IMR-90 (cell line): ENCODE results near the gene COL15A1. TPM values are rescaled to one million over a fixed set of nuclear protein-coding genes. Genes with fewer than 3 reads are reported as not detected.

Experiments used
- ATAC-seq: fragments of 200-7000 bp; cut with Tn5 transposase; 2 replicates; pipeline ENCODE4 v1.9.1; 2020; ENCODE audit warnings: low read depth, mild to moderate bottlenecking, moderate library complexity
- BruUV-seq: library from RNA; stranded (reverse); fragments of 400-500 nt; replicated peaks from 2 replicates; lab custom pipeline; 2021; lab: Mats Ljungman, UMichigan
- CTCF ChIA-PET: fragments of 300-600 bp; formaldehyde crosslinking; extraction: SDS; loops from one replicate; lab custom pipeline; 2021; ENCODE audit warnings: antibody characterized with exemption; lab: Yijun Ruan, JAX
- POLR2A ChIA-PET: fragments of 300-600 bp; sonication (Branson Sonifier 250); formaldehyde crosslinking; loops from one replicate; lab custom pipeline; 2022; ENCODE audit warnings: antibody characterized with exemption; ENCODE audit not compliant: unreplicated experiment; lab: Charles Lee
- DNase-seq: peaks from one replicate; pipeline ENCODE4 v3.0.0; 2013
- H2AFZ ChIP-seq: replicated peaks from 2 replicates; pipeline ENCODE3; 2013; ENCODE audit warnings: low read length, mild to moderate bottlenecking; ENCODE audit not compliant: poor library complexity
- H2AK5ac ChIP-seq: 2 replicates; pipeline ENCODE4 v1.6.1; 2013; ENCODE audit warnings: low read depth, low read length, inconsistent platforms
- H2AK9ac ChIP-seq: replicated peaks from 2 replicates; pipeline ENCODE3; 2013; ENCODE audit warnings: mild to moderate bottlenecking, low read depth, low read length, moderate library complexity; ENCODE audit not compliant: poor library complexity
- H2BK120ac ChIP-seq: 2 replicates; pipeline ENCODE4 v1.6.1; 2013; ENCODE audit warnings: low read depth, low read length, inconsistent platforms
- H2BK15ac ChIP-seq: 3 replicates; pipeline ENCODE4 v1.6.1; 2013; ENCODE audit warnings: low read depth, low read length, inconsistent platforms
- H2BK20ac ChIP-seq: 2 replicates; pipeline ENCODE4 v1.6.1; 2013; ENCODE audit warnings: low read depth, mild to moderate bottlenecking, inconsistent platforms, low read length, moderate library complexity
- H2BK5ac ChIP-seq: 2 replicates; pipeline ENCODE4 v1.6.1; 2013; ENCODE audit warnings: mild to moderate bottlenecking, low read depth, low read length, inconsistent platforms; ENCODE audit not compliant: poor library complexity, severe bottlenecking
- H3K14ac ChIP-seq: replicated peaks from 2 replicates; pipeline ENCODE4 v1.6.1; 2013; ENCODE audit warnings: low read depth, low read length, inconsistent platforms
- H3K18ac ChIP-seq: 2 replicates; pipeline ENCODE4 v1.6.1; 2013; ENCODE audit warnings: low read depth, low read length, control low read depth
- H3K23ac ChIP-seq: 2 replicates; pipeline ENCODE4 v1.6.1; 2013; ENCODE audit warnings: low read depth, low read length, inconsistent platforms
- H3K27ac ChIP-seq: 2 replicates; pipeline ENCODE4 v1.5.1; 2013; ENCODE audit warnings: mild to moderate bottlenecking, control low read depth, low read length; ENCODE audit not compliant: insufficient read depth
- H3K27me3 ChIP-seq: 2 replicates; pipeline ENCODE4 v1.6.1; 2013; ENCODE audit warnings: low read length; ENCODE audit not compliant: control insufficient read depth, insufficient read depth
- H3K36me3 ChIP-seq: 2 replicates; pipeline ENCODE4 v1.6.1; 2013; ENCODE audit warnings: low read length, mixed read lengths; ENCODE audit not compliant: control insufficient read depth, insufficient read depth
- H3K4ac ChIP-seq: 2 replicates; pipeline ENCODE4 v1.6.1; 2013; ENCODE audit warnings: low read depth, low read length, inconsistent platforms
- H3K4me1 ChIP-seq: 2 replicates; pipeline ENCODE4 v1.6.1; 2013; ENCODE audit warnings: low read length, mixed read lengths; ENCODE audit not compliant: control insufficient read depth, insufficient read depth
- H3K4me2 ChIP-seq: 2 replicates; pipeline ENCODE4 v1.6.1; 2013; ENCODE audit warnings: low read depth, mild to moderate bottlenecking, control low read depth, low read length, moderate library complexity
- H3K4me3 ChIP-seq: 2 replicates; pipeline ENCODE4 v1.5.1; 2013; ENCODE audit warnings: low read depth, mild to moderate bottlenecking, control low read depth, low read length, moderate library complexity; ENCODE audit not compliant: insufficient read depth
- H3K56ac ChIP-seq: 2 replicates; pipeline ENCODE4 v1.6.1; 2013; ENCODE audit warnings: low read length, inconsistent platforms; ENCODE audit not compliant: insufficient read depth; ENCODE audit errors: extremely low read depth
- H3K79me1 ChIP-seq, 2 experiments: 2 replicates each; pipeline ENCODE4 v1.6.1; 2013; ENCODE audit warnings: low read length in 2 of 2, inconsistent platforms in 1 of 2, low read depth in 1 of 2
- H3K9ac ChIP-seq: 2 replicates; pipeline ENCODE4 v1.6.1; 2013; ENCODE audit warnings: low read depth, low read length, control low read depth
- H3K9me1 ChIP-seq: 2 replicates; pipeline ENCODE4 v1.6.1; 2013; ENCODE audit warnings: low read length, inconsistent platforms; ENCODE audit not compliant: insufficient read depth
- H3K9me3 ChIP-seq: 2 replicates; pipeline ENCODE4 v1.6.1; 2013; ENCODE audit warnings: low read length; ENCODE audit not compliant: control insufficient read depth, insufficient read depth
- H4K20me1 ChIP-seq: 2 replicates; pipeline ENCODE4 v1.6.1; 2013; ENCODE audit warnings: low read length, inconsistent platforms; ENCODE audit not compliant: insufficient read depth
- H4K5ac ChIP-seq: 2 replicates; pipeline ENCODE4 v1.6.1; 2013; ENCODE audit warnings: mild to moderate bottlenecking, low read depth, low read length, control low read depth
- H4K8ac ChIP-seq, 2 experiments: 2 replicates each; pipeline ENCODE4 v1.6.1; 2013; ENCODE audit warnings: low read depth in 2 of 2, low read length in 2 of 2, control low read depth in 1 of 2, inconsistent platforms in 1 of 2
- H4K91ac ChIP-seq: 2 replicates; pipeline ENCODE4 v1.6.1; 2013; ENCODE audit warnings: low read depth, low read length, inconsistent platforms; ENCODE audit not compliant: insufficient read depth
- BHLHE40 ChIP-seq: fragments of 150-350 bp; IDR thresholded peaks from 2 replicates; pipeline ENCODE4 v1.6.1; 2016; ENCODE audit warnings: mild to moderate bottlenecking, low read depth, low read length
- MXI1 ChIP-seq: IDR thresholded peaks from 2 replicates; pipeline ENCODE4 v1.6.1; 2012; ENCODE audit warnings: low read depth, mild to moderate bottlenecking, low read length, moderate library complexity, borderline replicate concordance
- WGBS, 2 experiments: methylation state at CpG; one replicate each; pipeline versions ENCODE4 v1.1.5 to v1.1.7; 2013; ENCODE audit warnings: missing lambda C conversion rate in 2 of 2; ENCODE audit not compliant: insufficient read length in 1 of 2; ENCODE audit errors: extremely low coverage in 2 of 2; 5-methylcytosine and 5-hydroxymethylcytosine counted together
- dilution Hi-C: fragments of 300-500 bp; cut with HindIII; formaldehyde crosslinking; loops from one replicate; pipeline ENCODE4 v1.14.3; 2018; ENCODE audit warnings: low sequenced_read_pairs; ENCODE audit not compliant: unreplicated experiment
- in situ Hi-C: fragments of 300-500 bp; cut with MboI; formaldehyde crosslinking; loops from 3 replicates; pipeline ENCODE4 v1.14.3; 2019; ENCODE audit warnings: low sequenced_read_pairs, inconsistent platforms, mixed read lengths
- intact Hi-C: fragments of 100-400 bp; cut with micrococcal nuclease; formaldehyde crosslinking; loops from 2 replicates; pipeline ENCODE4 v1.10.0; 2022
- polyA plus RNA-seq, 3 experiments: library from polyadenylated mRNA; depleted of rRNA; stranded (reverse); fragments of >200 nt; gene quantifications; 2 replicates each; pipeline ENCODE4 v1.2.3, GENCODE V29; 2012; ENCODE audit warnings: low replicate concordance in 1 of 3
- total RNA-seq: library from RNA; depleted of rRNA; stranded (reverse); fragments of >200 nt; gene quantifications from 2 replicates; pipeline ENCODE4 v1.2.3, GENCODE V29; 2012

COL15A1 gene
- total and polyA plus RNA-seq, 2 of the 4 experiments (the other 2 are of a cell fraction), result 2.2 to 3.7 TPM

DNA sequence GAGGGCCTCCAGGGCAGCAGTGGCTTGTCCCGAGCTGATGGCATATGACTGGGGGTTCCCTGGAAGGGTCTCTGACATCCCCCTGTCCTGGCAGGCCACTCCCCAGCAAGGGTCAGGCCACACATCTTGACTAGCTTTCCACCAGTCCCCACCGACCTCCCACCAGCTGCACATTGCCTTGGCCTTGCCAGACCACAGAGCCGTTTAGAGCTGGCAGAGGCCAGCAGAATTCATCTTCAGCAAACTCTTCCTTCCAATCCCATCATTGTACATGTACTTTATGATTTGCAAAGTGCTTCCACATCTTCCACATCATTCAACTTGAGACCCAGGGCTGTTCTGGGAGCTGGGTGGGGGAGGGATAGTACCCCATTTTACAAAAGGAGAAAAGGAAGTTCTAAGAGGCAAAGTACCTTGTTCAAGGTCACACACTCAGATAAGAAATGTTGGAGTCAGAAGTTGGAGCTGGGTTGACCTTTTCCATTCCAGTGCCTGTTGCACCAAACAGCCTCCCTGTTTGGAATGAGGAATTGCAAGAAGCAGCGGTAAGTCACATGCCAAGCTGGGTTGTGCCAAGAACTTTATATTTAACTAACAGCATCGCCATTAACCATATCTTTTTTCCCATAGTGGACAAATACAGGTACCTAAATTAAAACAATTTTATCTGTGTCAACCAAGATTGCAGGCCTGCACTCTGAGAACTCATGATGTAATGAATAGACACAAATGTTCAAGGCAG is 25.8 kb upstream of the COL15A1 start:
- Histone ChIP-seq H3K23ac (no peak overlapping the region), H4K91ac (0 out of 2 replicates have a peak overlapping the region, but pooled peaks have one; percentile 3), H4K20me1 (no peaks in the 10 kb centered on the region), H2BK20ac (peak overlapping the region; percentile 23), H2AFZ (peak overlapping the region; percentile 26), H2BK5ac (no peak overlapping the region), H3K4me3 (no peak overlapping the region), H3K4me1 (peaks cover 13% of the 10 kb centered on the region), H3K9ac (no peak overlapping the region), H3K4me2 (no peak overlapping the region), H3K79me1 (no peaks in the 10 kb centered on the region), H3K9me1 (peaks cover 6% of the 10 kb centered on the region), H2AK9ac (no peak overlapping the region), H3K56ac (no peak overlapping the region), H2BK120ac (peak overlapping the region; percentile 32; the same call in 1 of the 2 replicates), H3K9me3 (no peaks in the 10 kb centered on the region), H4K8ac (0 out of 4 replicates have a peak overlapping the region, but pooled peaks of 1 of the 2 experiments have one; percentile 37), H3K14ac (peak overlapping the region; percentile 42; the same call in 1 of the 2 replicates), H2AK5ac (peak overlapping the region; percentile 51; the same call in 1 of the 2 replicates), H3K27ac (peak overlapping the region; percentile 5; the same call in 1 of the 2 replicates), H3K36me3 (no peaks in the 10 kb centered on the region), H3K18ac (no peak overlapping the region; the same call in 1 of the 2 replicates), H2BK15ac (0 out of 3 replicates have a peak overlapping the region, but pooled peaks have one; percentile 41), H3K4ac (peak overlapping the region; percentile 32; the same call in 1 of the 2 replicates), H4K5ac (peak overlapping the region; percentile 27; the same call in 1 of the 2 replicates), H3K27me3 (no peaks in the 10 kb centered on the region)
- ChIA-PET POLR2A (no interaction called here), CTCF (interaction anchor here (1.2 kb wide), 1 partner anchor 56 kb away, joined by 3 read pairs; no protein-coding TSS in a partner anchor)
- no TSS peak for BruUV-seq
- no peak; the same call in 1 of the 2 replicates for ATAC-seq
- intact Hi-C loops, result no loop called here
- dilution Hi-C loops, result no loop called here
- DNase-seq, result no peak
- 80% methylated on average over 1 of the region's 5 CpGs; no CpG with 5 or more reads in 1 of the 2 experiments for WGBS, 2 experiments
- no peak for TF ChIP-seq MXI1
- peak; percentile 62; the same call in 1 of the 2 replicates for TF ChIP-seq BHLHE40
- in situ Hi-C loops, result no loop called here
